ENCODE measurements around the gene CLDN15.

- no peak for TF ChIP-seq CTCF (IDR thresholded peaks at IDR 0.05; ENCODE audit: insufficient read depth, low read length, poor library complexity, severe bottlenecking)
- no peak for TF ChIP-seq EZH2phosphoT487 (conservative IDR thresholded peaks at IDR 0.05; ENCODE audit: low read length)
These were observed 1.2 kb downstream of the CLDN15 start for GRCh38 chr7:101236292-101236835.
